Measurements from ENCODE around the gene ATG4A.

The ATG4A gene

DNA sequence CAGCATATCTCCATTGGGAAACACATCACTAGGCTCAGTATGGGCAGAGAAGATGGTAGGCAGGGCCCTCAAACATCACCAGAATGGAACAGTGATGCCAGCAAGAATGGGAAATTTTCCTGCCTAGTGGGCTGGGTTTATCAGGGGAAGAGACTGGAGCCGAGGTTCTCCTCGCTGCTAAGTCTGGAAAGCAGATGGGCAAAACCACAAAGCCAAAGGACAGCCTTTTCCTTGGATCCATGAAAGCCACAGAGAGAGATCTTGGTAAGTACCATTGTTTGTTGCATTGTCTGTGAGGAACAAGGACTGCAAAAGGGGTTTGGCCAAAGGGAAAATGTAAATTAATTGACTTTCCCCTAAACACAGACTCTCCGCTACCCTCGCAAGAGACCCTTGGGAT lies 80.1 kb downstream of the ATG4A start:
- Histone ChIP-seq H3K9me3 (replicated peaks in 1 of 11) (peaks cover 0 to 9% (median 0%) of the 10 kb centered on the region in 11 experiments; a peak in 2 of 22 replicates), H3K4me3 (no peak overlapping the region), H3K27ac (no peak overlapping the region), H3K4me2 (no peak overlapping the region), H3K4me1 (no peaks in the 10 kb centered on the region), H4K20me1 (peaks cover 0 to 6% (median 0%) of the 10 kb centered on the region in 11 experiments; a peak in 1 of 22 replicates), H3K9ac (no peak overlapping the region), H3K36me3 (no peaks in the 10 kb centered on the region), H3K27me3 (peaks cover 82 to 100% (median 97%) of the 10 kb centered on the region in 11 experiments)
- TF ChIP-seq Cebpa-rat (IDR thresholded peaks at IDR 0.05) = no peak

- no peak for TF ChIP-seq Cebpa-rat (IDR thresholded peaks at IDR 0.05)
- Histone ChIP-seq H3K9ac (no peak overlapping the region), H3K4me3 (no peak overlapping the region), H3K9me3 (replicated peaks in 1 of 11) (peaks cover 0 to 9% (median 0%) of the 10 kb centered on the region in 11 experiments; a peak in 2 of 22 replicates), H3K27me3 (peaks cover 73 to 100% (median 97%) of the 10 kb centered on the region in 11 experiments), H3K27ac (no peak overlapping the region), H3K36me3 (no peaks in the 10 kb centered on the region), H4K20me1 (peaks cover 0 to 6% (median 0%) of the 10 kb centered on the region in 11 experiments; a peak in 2 of 22 replicates), H3K4me2 (no peak overlapping the region), H3K4me1 (no peaks in the 10 kb centered on the region)
Measured at GRCh38 chrX:108173874-108174273, 82.3 kb downstream of the ATG4A start.

GRCh38 chrX:108177351-108178142 lies 86.0 kb downstream of the ATG4A start:
- Histone ChIP-seq H3K36me3 (no peaks in the 10 kb centered on the region), H3K9me3 (replicated peaks in 1 of 11) (no peaks in the 10 kb centered on the region), H3K9ac (no peak overlapping the region), H3K4me2 (no peak overlapping the region), H4K20me1 (peaks cover 0 to 6% (median 0%) of the 10 kb centered on the region in 11 experiments; a peak in 4 of 22 replicates), H3K27ac (no peak overlapping the region), H3K4me1 (no peaks in the 10 kb centered on the region), H3K27me3 (peaks cover 80 to 100% (median 97%) of the 10 kb centered on the region in 11 experiments), H3K4me3 (no peak overlapping the region)
- no peak for TF ChIP-seq Cebpa-rat (IDR thresholded peaks at IDR 0.05)

- H3K27ac ChIP-seq = no peak overlapping the region
- H3K9me3 ChIP-seq (replicated peaks in 1 of 11) = no peaks in the 10 kb centered on the region
- H4K20me1 ChIP-seq = peaks cover 0 to 6% (median 0%) of the 10 kb centered on the region in 11 experiments; a peak in 4 of 22 replicates
- no peak overlapping the region for H3K4me2 ChIP-seq
- no peaks in the 10 kb centered on the region for H3K4me1 ChIP-seq
- H3K36me3 ChIP-seq = no peaks in the 10 kb centered on the region
- no peak overlapping the region for H3K4me3 ChIP-seq
- no peak overlapping the region for H3K9ac ChIP-seq
- H3K27me3 ChIP-seq = peaks cover 80 to 100% (median 97%) of the 10 kb centered on the region in 11 experiments
- no peak for TF ChIP-seq Cebpa-rat (IDR thresholded peaks at IDR 0.05)
Measured at GRCh38 chrX:108178143-108178498, 86.5 kb downstream of the ATG4A start.

DNA sequence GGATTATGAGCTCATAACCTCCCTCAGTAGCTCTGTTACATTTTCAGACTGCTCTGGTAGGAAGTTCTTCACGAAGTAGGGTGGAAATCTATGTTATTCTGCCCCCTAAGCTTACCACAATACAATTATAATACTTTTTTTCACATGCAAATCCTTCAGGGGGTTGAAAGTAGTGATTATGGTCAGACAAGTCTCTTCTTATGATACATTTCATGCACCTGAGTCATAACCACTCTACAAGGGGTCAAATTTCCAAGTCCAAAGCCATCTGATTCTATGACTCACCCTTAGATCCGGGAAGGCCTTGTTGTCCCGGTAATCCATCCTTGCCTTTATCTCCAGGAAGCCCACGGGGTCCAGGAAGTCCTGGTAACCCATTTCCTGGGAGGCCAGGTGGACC lies 95.2 kb downstream of the ATG4A start:
- no peaks in the 10 kb centered on the region; a peak in 3 of 22 replicates for H4K20me1 ChIP-seq
- H3K4me2 ChIP-seq = no peak overlapping the region
- no peak overlapping the region for H3K27ac ChIP-seq
- no peaks in the 10 kb centered on the region for H3K36me3 ChIP-seq
- H3K27me3 ChIP-seq = peaks cover 89 to 100% (median 100%) of the 10 kb centered on the region in 11 experiments
- H3K9me3 ChIP-seq (replicated peaks in 1 of 11) = no peaks in the 10 kb centered on the region
- no peak overlapping the region for H3K4me3 ChIP-seq
- no peak for TF ChIP-seq Cebpa-rat (IDR thresholded peaks at IDR 0.05)
- no peak overlapping the region for H3K9ac ChIP-seq
- H3K4me1 ChIP-seq = no peaks in the 10 kb centered on the region

GRCh38 chrX:108198420-108198819 lies 106.8 kb downstream of the ATG4A start:
- Histone ChIP-seq H3K27ac (no peak overlapping the region), H3K27me3 (peaks cover 80 to 100% (median 98%) of the 10 kb centered on the region in 11 experiments), H3K36me3 (no peaks in the 10 kb centered on the region), H3K9me3 (replicated peaks in 1 of 11) (no peaks in the 10 kb centered on the region), H3K9ac (no peak overlapping the region), H3K4me1 (no peaks in the 10 kb centered on the region), H4K20me1 (peaks cover 0 to 4% (median 0%) of the 10 kb centered on the region in 11 experiments; a peak in 2 of 22 replicates), H3K4me3 (no peak overlapping the region), H3K4me2 (no peak overlapping the region)
- TF ChIP-seq Cebpa-rat (IDR thresholded peaks at IDR 0.05) = no peak

DNA sequence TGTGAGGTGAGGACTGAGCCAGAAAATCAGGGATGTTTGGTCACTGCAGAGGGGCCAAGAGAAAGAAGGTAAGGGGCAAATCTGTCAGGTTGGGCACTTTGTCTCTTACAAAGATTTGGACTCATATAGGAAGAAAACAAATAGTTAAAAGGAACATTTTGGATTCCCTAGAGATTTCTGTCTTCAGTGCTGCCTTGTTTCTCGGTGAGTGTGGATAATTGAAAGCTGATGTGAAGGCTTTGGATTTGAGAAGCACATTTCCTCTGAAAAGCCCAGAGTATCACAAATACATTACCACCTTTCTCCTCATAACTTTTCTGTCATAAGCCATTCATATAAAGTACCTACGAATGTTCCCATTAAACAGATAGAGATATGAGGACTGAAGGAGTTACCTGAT lies 107.5 kb downstream of the ATG4A start:
- no peaks in the 10 kb centered on the region for H3K4me1 ChIP-seq
- H3K27me3 ChIP-seq = peaks cover 82 to 100% (median 98%) of the 10 kb centered on the region in 11 experiments
- no peaks in the 10 kb centered on the region for H3K36me3 ChIP-seq
- H3K4me2 ChIP-seq = no peak overlapping the region
- peaks cover 0 to 4% (median 0%) of the 10 kb centered on the region in 11 experiments; a peak in 2 of 22 replicates for H4K20me1 ChIP-seq
- H3K9me3 ChIP-seq (replicated peaks in 1 of 11) = no peaks in the 10 kb centered on the region
- H3K9ac ChIP-seq = no peak overlapping the region
- TF ChIP-seq Cebpa-rat (IDR thresholded peaks at IDR 0.05) = no peak
- H3K4me3 ChIP-seq = no peak overlapping the region
- no peak overlapping the region for H3K27ac ChIP-seq

- Histone ChIP-seq H3K4me1 (no peaks in the 10 kb centered on the region), H4K20me1 (peaks cover 0 to 4% (median 0%) of the 10 kb centered on the region in 11 experiments; a peak in 2 of 22 replicates), H3K27me3 (peaks cover 82 to 100% (median 98%) of the 10 kb centered on the region in 11 experiments), H3K27ac (no peak overlapping the region), H3K36me3 (no peaks in the 10 kb centered on the region), H3K4me3 (no peak overlapping the region), H3K4me2 (no peak overlapping the region), H3K9me3 (replicated peaks in 1 of 11) (no peaks in the 10 kb centered on the region), H3K9ac (no peak overlapping the region)
- no peak for TF ChIP-seq Cebpa-rat (IDR thresholded peaks at IDR 0.05)
Measured at GRCh38 chrX:108199691-108200090, 108.1 kb downstream of the ATG4A start.

- no peak overlapping the region for H3K27ac ChIP-seq
- no peak for TF ChIP-seq Cebpa-rat (IDR thresholded peaks at IDR 0.05)
- no peak overlapping the region for H3K4me2 ChIP-seq
- H3K4me1 ChIP-seq = no peaks in the 10 kb centered on the region
- H3K9me3 ChIP-seq (replicated peaks in 1 of 11) = no peaks in the 10 kb centered on the region
- peaks cover 83 to 100% (median 97%) of the 10 kb centered on the region in 11 experiments for H3K27me3 ChIP-seq
- no peaks in the 10 kb centered on the region for H3K36me3 ChIP-seq
- no peak overlapping the region for H3K4me3 ChIP-seq
- no peak overlapping the region for H3K9ac ChIP-seq
- no peaks in the 10 kb centered on the region for H4K20me1 ChIP-seq
Measured at GRCh38 chrX:108203540-108203939, 112.0 kb downstream of the ATG4A start.

Measured in BLaER1 treated with 17β-estradiol and CSF1 and Interleukin-3, amounts not matched to agents 10 nM and 100 nM (cell line).